DMS153 treated with DMSO at 0.1 percent for 48 hours (cell line): ENCODE data around the gene TRPT1.

ENCODE experiments used
- DNase-seq: peaks from one replicate; lab custom pipeline; 2025; ENCODE audit not compliant: unreplicated experiment; lab: John Stamatoyannopoulos, UW

Gene TRPT1

GRCh38 chr11:64245797-64246620 is 20.0 kb upstream of the TRPT1 start:
- DNase-seq, result no peak

DNA sequence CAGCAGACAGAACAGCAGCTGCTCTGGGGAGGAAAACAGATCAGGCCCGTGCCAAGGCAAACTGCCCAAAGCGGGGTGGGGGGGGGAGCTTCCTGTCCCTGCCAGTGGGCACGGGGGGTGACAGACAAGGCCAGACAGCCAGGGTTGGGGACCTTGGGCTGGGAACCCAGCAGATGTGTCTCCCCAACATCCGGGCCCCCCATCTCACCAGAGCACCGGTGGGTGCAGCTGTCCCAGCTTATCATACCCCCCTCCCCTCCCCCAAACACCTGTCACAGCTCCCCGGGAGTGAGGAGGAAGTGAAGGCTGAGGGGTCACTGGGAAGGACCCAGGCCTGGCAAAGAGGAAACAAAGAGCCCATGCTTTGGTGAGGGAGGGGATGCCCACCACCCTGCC is 19.4 kb upstream of the TRPT1 start:
- DNase-seq, result no peak

DNA sequence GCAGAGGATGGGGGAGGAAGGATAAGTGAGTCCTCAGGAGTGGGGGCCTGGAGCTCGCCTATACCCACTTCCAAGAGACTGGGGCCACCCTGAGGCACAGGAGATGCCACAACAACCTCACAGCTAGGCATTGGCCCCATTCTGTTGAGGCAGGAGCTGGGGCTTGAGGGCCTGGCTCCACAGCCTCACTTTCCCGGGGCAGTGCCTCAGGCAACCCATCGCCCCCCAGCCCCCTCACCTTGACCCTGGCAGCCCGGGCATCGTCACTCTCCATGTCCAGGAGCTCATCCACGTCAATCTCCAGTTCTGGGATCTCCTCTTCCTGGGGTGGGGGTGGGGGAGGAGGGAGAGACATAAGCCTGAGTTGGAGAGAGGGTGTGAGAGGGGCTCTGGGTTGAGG is 19.0 kb upstream of the TRPT1 start:
- DNase-seq, result no peak

GRCh38 chr11:64244107-64244506 is 18.1 kb upstream of the TRPT1 start:
- DNase-seq, result no peak

DNA sequence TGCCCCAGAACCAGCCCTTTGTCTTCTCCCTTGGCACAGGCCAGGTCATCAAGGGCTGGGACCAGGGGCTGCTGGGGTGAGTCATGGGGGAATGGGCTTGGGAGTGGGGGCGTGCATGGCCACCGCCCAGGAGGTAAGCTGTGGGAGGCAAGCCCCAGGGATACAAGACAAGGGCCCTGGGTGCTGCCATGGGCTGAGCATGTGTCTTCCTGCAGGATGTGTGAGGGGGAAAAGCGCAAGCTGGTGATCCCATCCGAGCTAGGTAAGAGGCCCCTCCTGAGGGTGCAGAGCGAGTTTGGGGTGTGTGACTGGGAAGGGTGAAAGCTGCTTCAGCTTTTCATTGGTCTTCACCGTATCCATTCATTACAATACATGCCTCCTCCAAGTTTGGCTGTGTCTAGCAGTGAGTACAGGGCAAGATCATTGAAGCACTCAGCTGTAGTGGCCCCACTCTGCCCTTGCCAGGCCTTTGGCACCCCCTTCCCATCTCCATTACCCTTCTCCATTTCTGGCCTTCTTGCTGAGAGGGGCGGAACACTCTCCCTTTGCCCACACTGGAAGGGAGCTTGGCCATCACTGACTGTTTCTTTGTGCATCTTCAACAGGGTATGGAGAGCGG is 17.4 kb upstream of the TRPT1 start:
- no peak for DNase-seq

DNA sequence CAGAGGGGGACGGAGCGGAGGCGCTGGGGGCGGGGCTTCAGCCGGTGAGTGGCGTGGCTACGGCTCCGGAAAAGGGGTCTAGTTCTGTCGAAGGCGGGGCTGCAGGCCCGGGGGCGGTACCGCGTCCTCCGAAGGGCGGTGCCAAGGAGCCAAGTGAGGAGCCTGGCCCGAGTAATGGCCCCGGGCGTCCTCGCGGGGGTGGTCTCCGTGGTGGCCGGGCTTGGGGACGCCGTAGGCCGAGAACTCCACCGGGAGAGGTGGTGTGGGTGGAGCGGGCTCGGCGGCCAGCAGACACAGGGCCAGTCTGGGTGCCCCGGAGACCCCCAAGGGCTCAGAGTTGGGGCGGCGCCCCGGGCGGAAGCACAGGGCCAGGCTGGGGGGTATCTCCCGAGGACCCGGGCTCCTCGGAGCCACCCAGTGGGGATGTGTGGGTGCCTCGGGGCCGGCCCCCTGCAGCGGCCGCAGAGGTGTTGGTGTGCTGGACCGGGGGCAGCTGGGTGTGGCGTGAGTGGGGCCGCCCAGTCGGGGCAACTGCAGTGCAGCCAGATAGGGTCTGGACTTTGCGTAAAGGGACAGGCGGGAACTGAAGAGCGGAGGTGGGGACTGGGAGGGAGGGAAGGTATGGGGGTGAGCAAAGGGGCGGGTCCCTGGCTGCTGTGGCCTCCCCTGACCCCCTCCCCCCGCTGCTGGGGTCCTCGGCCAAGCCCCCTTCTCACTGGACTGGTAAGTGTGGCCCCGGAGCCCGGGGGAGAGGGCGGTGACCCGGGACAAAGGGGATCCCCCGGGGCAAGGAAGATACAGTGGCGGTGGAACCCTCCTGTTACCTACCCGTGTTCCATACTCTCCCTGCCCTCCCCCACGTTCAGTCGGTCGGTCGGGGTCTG is 15.7 kb upstream of the TRPT1 start:
- DNase-seq, result no peak

- peak; percentile 96 for DNase-seq
Observed at GRCh38 chr11:64241241-64241490, 15.2 kb upstream of the TRPT1 start.

DNA sequence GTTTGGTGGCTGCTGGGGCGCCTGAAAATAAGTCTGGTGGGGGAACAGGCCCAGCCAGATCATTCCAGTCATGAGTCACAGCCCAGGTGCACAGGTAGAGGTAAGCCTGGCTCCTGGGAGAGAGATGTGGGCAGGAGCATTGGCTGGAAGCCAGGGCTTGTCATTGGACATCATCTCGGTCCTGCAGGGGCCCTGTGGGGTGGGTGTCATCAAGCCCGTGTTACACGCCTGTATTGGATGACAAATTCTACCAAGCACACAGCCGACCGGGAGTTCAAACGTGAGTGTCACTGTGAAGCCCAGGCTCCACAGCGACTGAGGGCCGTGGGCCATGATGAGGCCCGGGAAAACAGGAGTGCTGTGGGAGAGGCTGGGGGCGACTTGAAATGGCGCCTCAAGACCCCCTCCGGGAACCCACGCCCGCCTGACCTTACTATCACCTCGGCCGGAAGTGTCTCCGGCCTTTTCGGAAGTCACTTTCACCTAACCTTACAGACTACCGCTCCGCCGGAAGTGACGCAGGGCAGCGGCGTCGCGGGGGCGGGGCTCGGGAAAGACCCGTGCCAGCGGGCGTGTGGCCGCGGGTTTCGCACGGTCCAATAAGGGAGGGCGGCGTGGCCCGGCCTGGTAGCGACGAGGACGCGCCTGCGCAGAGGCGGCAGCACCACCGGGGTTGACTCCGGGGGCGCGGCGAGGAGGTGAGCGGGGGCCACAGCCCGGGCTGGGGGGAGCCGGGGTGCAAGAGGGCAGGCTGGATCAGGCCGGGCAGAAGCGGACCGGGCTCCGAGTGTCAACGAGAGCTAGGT is 14.7 kb upstream of the TRPT1 start, which contains the start of gene FKBP2:
TSS of gene FKBP2 (plus strand) at position 661 of the 806 bp plus-strand sequence. CDS start 1,293 bp downstream, outside the sequence.
- peak; percentile 92 for DNase-seq

DNA sequence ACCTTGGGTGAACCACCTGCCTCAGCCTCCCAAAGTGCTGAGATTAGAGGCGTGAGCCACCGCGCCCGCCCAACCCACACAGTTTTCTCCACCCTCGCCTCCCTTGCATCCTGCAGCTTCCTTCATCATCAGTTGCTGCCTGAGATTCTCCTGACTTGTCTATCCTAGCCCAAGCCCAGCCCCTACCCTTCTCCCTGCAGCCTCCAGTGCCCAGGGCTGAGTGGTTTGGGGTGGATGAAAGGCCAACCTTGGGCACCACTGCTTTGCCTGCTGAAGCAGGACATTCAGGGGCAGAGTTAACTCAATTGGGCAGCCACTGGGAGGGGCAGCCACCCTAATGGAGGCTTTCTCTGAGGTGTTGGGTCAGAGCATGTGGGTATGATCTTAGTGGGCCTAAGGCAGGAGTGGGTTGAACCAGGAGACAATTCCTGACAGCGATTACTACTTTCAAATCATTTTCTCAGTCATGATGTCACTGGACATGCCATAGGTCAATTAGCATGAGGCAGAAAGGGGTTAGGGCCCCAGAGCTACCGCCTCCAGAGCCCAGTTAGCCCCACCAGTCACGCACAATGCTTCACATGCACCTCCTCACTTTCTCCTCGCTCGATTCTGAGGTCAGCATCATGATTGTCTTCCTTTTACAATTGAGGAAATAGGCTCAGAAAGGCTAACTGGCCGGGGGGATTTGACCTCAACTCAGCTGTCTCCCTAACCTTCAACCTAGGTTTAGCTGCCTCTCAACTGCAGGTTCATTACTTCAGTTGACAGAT is 13.9 kb upstream of the TRPT1 start:
- no peak for DNase-seq

- no peak for DNase-seq
Observed at GRCh38 chr11:64238999-64239398, 13.0 kb upstream of the TRPT1 start.

- no peak for DNase-seq
Observed at GRCh38 chr11:64238076-64238475, 12.1 kb upstream of the TRPT1 start.

DNA sequence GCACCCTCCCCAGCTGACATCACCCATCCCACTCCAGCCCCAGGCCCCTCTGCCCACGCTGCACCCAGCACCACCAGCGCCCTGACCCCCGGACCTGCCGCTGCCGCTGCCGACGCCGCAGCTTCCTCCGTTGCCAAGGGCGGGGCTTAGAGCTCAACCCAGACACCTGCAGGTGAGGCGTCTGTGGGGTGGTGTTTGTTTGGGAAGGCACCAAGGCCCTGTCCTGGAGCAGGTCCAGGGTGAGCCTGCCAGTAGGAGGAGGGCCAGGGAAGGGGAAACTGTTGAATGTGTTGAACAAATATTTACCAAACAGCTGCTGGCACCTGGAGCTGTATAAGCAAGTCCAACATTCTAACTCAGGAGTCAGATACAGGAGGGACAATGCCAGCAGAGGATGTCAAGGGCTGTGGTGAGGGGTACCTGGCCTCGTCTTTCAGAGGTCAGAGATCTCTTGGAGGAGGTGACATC is 11.5 kb upstream of the TRPT1 start:
- peak; percentile 96 for DNase-seq

DNA sequence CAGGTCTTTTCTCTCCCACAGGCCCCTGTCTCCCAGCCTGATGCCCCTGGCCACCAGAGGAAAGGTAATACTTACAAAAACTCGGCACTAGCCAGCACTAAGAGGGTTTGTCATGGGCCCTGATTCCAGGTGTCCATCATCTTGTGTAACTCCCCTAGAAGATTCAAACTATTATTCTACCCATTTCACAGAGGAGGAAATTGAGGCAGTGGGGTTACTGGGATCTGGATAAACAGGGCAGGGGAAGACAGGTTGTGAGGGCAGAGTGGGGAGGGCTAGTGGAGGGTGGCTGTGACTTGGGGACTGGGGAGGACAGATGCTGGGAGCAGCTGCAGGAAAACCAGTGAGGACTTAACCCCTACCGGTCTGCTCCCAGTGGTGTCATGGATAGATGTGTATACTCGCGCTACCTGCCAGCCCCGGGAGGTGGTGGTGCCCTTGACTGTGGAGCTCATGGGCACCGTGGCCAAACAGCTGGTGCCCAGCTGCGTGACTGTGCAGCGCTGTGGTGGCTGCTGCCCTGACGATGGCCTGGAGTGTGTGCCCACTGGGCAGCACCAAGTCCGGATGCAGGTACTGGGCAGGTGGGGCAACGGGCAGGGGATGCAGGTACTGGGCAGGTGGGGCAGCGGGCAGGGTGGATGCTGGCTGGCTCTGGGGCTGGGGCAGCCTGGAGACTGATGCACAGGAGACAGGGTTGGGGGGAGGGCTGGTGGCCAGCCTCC is 9.6 kb upstream of the TRPT1 start:
- DNase-seq, result no peak

GRCh38 chr11:64234647-64235379 is 8.8 kb upstream of the TRPT1 start:
- DNase-seq, result no peak

DNA sequence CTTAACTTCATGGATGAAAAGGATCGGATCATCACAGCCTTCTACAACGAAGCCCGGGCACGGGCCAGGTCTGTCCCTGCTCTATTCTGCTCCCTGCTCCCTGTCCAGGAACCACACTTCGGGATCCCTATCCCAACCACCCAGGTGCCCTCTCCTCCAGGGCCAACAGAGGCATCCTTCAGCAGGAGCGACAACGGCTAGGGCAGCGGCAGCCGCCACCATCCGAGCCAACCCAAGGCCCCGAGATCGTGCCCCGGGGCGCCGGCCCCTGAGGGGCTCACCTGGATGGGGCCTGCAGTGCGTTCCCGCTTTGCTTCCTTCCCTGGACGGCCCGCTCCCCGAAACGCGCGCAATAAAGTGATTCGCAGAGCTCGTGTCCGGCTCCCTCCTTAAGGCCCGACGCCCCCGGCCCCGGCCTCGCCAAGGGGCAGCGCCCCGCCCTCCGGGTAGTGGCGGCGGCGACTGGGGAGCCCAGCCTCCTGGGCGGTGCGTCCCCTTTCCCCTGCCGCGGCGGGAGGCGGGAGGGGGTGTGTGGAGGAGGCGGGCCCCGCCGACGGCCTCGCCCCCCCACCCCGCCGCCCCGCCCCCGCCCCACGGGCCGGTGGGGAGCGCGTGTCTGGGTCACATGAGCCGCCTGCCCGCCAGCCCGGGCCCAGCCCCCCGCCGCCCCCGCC is 8.1 kb upstream of the TRPT1 start, which contains the start of gene VEGFB:
TSS of gene VEGFB (plus strand) at position 672 of the 674 bp plus-strand sequence. CDS start 250 bp downstream, outside the sequence.
- no peak for DNase-seq

- no peak for DNase-seq
Observed at GRCh38 chr11:64232967-64233315, 7.0 kb upstream of the TRPT1 start.

DNA sequence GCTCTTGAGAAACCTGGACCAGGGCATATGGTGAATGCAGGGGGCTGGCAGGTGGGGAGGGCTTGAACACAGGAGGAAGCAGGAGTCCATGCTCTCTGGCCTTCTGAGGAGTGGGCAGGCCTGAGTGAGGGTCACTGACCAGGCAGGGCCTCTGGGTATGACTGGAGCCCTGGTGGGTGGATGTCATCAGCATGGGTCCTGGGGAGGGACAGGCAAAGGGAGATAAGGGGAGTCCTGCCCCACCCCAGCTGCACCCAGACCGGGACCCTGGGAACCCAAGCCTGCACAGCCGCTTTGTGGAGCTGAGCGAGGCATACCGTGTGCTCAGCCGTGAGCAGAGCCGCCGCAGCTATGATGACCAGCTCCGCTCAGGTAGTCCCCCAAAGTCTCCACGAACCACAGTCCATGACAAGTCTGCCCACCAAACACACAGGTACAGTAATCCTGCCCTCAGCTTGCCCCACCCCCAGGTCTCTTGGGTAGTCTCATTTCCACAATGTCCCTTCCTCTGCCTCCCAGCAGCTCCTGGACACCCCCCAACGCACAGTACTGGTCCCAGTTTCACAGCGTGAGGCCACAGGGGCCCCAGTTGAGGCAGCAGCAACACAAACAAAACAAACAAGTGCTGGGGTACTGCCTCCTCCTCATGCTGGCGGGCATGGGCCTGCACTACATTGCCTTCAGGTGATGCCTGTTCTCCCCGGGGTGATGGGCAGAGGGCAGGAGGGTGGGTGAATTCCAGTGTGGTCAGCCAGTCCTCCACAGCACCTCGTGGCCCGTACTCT is 6.4 kb upstream of the TRPT1 start:
- DNase-seq, result no peak
